ENCODE results near the gene AASDHPPT.
"Not testable (repeated sequence)": the region's sequence is repeated elsewhere in the genome, so short reads cannot be mapped to it uniquely, and the experiment has no call there.

Gene AASDHPPT

DNA sequence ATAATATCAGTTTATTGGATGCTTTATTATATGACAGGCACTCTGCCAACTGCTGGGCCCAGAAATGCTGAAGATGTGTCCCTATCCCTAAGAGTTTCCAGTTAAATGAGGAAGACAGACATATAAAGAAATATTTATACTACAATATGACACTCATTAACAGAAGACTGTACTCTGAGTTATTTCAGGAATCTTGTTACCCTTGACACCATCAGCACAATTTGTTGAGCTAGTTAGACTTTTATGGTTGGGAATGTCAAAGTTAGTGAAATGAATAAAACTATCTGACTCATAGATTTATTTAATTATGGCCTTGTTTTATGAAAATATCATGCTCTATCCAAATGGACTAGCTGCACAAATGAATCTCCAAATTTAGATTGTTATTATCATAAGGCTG lies 29.8 kb upstream of the AASDHPPT start:
- no peak for DNase-seq (ENCODE audit: low read depth)
- TF ChIP-seq, protein P1, sequence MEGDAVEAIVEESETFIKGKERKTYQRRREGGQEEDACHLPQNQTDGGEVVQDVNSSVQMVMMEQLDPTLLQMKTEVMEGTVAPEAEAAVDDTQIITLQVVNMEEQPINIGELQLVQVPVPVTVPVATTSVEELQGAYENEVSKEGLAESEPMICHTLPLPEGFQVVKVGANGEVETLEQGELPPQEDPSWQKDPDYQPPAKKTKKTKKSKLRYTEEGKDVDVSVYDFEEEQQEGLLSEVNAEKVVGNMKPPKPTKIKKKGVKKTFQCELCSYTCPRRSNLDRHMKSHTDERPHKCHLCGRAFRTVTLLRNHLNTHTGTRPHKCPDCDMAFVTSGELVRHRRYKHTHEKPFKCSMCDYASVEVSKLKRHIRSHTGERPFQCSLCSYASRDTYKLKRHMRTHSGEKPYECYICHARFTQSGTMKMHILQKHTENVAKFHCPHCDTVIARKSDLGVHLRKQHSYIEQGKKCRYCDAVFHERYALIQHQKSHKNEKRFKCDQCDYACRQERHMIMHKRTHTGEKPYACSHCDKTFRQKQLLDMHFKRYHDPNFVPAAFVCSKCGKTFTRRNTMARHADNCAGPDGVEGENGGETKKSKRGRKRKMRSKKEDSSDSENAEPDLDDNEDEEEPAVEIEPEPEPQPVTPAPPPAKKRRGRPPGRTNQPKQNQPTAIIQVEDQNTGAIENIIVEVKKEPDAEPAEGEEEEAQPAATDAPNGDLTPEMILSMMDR (conservative IDR thresholded peaks at IDR 0.05; ENCODE audit: control insufficient read depth, insufficient read depth, low read depth, low read length), result no peak
- no peak overlapping the region for H3K4me3 ChIP-seq (ENCODE audit: control insufficient read depth, low read depth, low read length)

DNA sequence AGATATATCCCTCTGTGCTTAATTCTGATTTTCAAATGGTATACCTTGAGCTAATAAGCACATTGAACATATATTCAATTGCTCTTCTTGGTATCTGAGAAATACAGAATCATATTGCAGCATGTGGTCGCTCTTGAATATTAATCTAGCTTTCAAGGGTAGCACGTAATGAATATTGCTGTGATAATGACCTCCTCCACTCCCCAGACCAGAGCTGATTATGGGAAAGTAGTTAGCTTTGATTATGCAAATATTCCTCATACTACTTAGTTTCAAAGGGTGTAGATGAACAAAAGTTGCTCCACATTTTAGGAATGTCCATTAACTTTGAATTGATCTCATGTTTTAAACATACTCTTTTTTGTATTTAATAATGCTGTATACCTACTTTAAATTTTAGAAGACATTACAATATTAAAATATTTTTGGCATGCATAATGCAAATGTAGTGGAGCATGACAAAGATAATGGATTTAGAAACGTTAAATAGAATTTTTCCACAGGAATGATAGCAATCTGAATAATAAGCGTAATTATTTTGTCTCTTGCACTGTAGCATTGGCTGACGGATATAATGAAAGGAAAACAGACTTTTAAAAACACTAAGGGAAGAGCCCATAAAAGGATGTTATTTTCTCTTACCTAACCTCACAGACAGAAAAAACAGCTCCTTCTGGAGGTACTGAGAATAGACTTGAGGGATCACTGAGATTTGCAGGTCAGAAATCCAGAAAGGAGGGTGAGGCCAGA lies 27.6 kb upstream of the AASDHPPT start:
- H3K4me3 ChIP-seq (ENCODE audit: control insufficient read depth, low read depth, low read length), result no peak overlapping the region

DNA sequence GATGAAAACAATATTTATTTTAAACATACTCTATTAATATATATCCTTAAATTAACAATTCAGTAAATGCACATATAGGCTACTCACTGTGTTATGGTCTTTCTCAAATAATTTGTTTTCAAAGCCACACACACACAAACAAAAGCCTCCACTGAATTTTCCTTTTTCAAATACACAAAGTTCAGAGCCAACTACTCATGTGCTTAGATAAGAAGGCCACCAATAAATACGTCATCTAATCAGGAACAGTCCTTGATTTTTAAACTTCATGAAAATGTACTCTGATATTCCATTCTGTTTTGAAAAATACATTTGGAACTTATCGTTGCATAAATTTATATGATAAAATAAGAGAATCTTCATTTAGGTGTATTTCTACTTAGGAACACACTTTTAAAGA lies 26.4 kb upstream of the AASDHPPT start:
- DNase-seq (ENCODE audit: low read depth), result no peak
- no peak overlapping the region for H3K4me3 ChIP-seq (ENCODE audit: control insufficient read depth, low read depth, low read length)
- TF ChIP-seq, protein P1 (conservative IDR thresholded peaks at IDR 0.05; ENCODE audit: control insufficient read depth, insufficient read depth, low read depth, low read length), result no peak

More for the DNA sequence above, 27.6 kb upstream of the AASDHPPT start:
- DNase-seq (ENCODE audit: low read depth), result no peak
- TF ChIP-seq, protein P1 (conservative IDR thresholded peaks at IDR 0.05; ENCODE audit: control insufficient read depth, insufficient read depth, low read depth, low read length), result no peak

DNA sequence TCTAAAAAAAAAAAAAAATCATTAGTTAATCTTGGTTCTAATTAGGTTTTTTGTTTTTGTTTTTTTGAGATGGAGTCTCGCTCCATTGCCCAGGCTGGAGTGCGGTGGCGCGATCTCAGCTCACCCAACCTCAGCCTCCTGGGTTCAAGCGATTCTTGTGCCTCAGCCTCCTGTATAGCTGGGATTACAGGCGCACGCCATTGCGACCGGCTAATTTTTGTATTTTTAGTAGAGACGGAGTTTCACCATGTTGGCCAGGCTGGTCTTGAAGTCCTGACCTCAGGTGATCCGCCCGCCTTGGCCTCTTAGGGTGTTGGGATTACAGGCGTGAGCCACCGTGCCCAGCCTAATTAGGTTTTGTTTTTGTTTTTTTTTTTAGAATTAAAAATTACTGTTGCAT lies 19.1 kb upstream of the AASDHPPT start:
- DNase-seq (ENCODE audit: low read depth); H3K4me3 ChIP-seq (ENCODE audit: control insufficient read depth, low read depth, low read length): not testable (repeated sequence)

DNA sequence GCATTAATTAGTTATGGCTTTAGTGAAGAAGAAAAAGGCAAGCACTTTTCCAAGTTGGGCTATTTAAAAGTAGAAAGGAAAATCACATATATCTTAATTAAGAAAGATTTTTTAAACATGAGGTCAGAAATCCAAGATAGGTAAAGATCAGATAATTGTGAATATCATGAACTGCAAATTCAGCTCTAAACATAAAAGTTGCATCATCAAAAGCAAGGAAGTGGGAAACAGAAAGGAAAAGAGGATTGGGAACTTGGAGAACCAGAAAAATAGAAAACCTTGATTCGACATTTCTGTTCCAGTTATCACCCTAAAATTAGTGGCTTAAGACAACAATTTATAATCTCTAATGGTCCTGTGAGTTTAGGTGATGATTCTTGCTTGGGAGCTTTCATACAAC lies 17.8 kb upstream of the AASDHPPT start:
- TF ChIP-seq, protein P1 (conservative IDR thresholded peaks at IDR 0.05; ENCODE audit: control insufficient read depth, insufficient read depth, low read depth, low read length), result no peak
- H3K4me3 ChIP-seq (ENCODE audit: control insufficient read depth, low read depth, low read length), result no peak overlapping the region
- no peak for DNase-seq (ENCODE audit: low read depth)

DNA sequence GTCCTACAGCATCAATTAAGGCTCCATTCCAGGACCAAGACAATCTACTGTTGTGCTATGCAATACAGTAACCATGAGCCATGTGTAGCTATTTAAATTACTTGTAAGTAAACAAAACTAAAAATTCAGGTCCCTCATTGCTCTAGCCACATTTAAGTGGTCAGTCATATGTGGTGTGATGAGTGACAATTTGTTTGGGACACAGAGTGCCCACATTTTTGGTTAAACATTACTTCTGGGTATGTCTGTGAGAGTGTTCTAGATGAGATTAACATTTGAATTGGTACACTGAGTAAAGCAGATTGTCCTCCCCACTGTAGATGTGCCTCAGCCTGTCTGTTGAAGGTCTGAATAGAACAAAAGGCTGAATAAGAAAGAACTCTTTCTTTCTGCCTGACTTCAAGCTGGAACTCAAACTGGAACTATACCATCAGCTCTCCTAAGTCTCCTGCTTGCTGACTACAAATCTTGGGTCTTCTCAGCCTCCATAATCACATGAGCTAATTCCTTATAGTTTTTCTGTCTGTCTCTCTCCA lies 16.1 kb upstream of the AASDHPPT start:
- TF ChIP-seq, protein P1 (conservative IDR thresholded peaks at IDR 0.05; ENCODE audit: control insufficient read depth, insufficient read depth, low read depth, low read length), result no peak
- DNase-seq (ENCODE audit: low read depth), result no peak
- no peak overlapping the region for H3K4me3 ChIP-seq (ENCODE audit: control insufficient read depth, low read depth, low read length)

All from fibroblast of mammary gland (primary cell).